ENCODE results near the gene PPFIBP2.

DNA sequence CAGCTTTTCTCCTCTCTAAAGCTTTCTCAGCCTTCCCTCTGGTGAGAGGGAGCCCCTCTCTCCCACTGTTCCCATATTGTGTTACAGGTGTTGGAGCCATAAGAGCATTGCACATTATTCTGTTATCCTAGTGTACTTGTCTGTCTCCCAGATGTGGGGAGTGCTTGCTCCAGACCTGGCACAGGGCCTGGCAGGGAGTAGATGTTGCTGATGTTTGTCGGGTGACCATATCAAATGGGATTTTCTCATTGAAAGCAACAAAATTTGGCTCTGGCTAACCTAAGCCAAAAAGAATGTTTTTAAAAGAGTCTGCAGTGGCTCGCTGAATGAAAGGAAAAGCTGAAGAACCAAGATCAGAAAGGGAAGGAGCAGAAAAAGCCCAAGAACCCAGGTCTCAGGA lies 118.4 kb downstream of the PPFIBP2 start:
- TF ChIP-seq, protein P1, sequence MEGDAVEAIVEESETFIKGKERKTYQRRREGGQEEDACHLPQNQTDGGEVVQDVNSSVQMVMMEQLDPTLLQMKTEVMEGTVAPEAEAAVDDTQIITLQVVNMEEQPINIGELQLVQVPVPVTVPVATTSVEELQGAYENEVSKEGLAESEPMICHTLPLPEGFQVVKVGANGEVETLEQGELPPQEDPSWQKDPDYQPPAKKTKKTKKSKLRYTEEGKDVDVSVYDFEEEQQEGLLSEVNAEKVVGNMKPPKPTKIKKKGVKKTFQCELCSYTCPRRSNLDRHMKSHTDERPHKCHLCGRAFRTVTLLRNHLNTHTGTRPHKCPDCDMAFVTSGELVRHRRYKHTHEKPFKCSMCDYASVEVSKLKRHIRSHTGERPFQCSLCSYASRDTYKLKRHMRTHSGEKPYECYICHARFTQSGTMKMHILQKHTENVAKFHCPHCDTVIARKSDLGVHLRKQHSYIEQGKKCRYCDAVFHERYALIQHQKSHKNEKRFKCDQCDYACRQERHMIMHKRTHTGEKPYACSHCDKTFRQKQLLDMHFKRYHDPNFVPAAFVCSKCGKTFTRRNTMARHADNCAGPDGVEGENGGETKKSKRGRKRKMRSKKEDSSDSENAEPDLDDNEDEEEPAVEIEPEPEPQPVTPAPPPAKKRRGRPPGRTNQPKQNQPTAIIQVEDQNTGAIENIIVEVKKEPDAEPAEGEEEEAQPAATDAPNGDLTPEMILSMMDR (IDR thresholded peaks at IDR 0.05): no peak
- no peak for TF ChIP-seq POLR2A (IDR thresholded peaks at IDR 0.05)

All from thyroid gland (tissue), 4 donors.